GM12878 (cell line): ENCODE results near the gene TERB2.

Experiments
- CHD4 ChIP-seq: fragments of 200-600 bp; sonication (generic); IDR thresholded peaks from 2 replicates; pipeline ENCODE4 v1.6.1; 2016; ENCODE audit warnings: mild to moderate bottlenecking
- CTCF ChIP-seq, 3 experiments: IDR thresholded peaks in 2 of 3; conservative IDR thresholded peaks in 1 of 3; 2 replicates each; pipeline ENCODE4 v1.5.1; 2011; ENCODE audit warnings: low read depth in 3 of 3, low read length in 3 of 3, mild to moderate bottlenecking in 3 of 3, control low read depth in 2 of 3, moderate library complexity in 2 of 3, inconsistent platforms in 1 of 3, mixed read lengths in 1 of 3; ENCODE audit not compliant: control insufficient read depth in 2 of 3, insufficient read depth in 1 of 3; ENCODE audit errors: extremely low read depth in 1 of 3
- EP300 ChIP-seq, 2 experiments: fragments of 150-350 bp in 1 of 2; IDR thresholded peaks; 2 replicates each; pipeline ENCODE4 v1.6.1; 2011 to 2012; ENCODE audit warnings: low read depth in 2 of 2, low read length in 2 of 2, borderline replicate concordance in 1 of 2, improper control_type of control experiment in 1 of 2, inconsistent platforms in 1 of 2; ENCODE audit not compliant: control insufficient read depth in 1 of 2
- ESRRA ChIP-seq: IDR thresholded peaks from 2 replicates; pipeline ENCODE4 v1.6.1; 2012; ENCODE audit warnings: mild to moderate bottlenecking, low read length, improper control_type of control experiment
- NFYB ChIP-seq: IDR thresholded peaks from 2 replicates; pipeline ENCODE4 v1.6.1; 2011; ENCODE audit warnings: low read depth, mild to moderate bottlenecking, low read length, improper control_type of control experiment, moderate library complexity; ENCODE audit not compliant: insufficient read depth
- TAF1 ChIP-seq: IDR thresholded peaks from 2 replicates; pipeline ENCODE4 v1.6.1; 2011; ENCODE audit warnings: mild to moderate bottlenecking, low read depth, low read length, borderline replicate concordance
- USF2 ChIP-seq: IDR thresholded peaks from 2 replicates; pipeline ENCODE4 v1.6.1; 2011; ENCODE audit warnings: low read depth, low read length, improper control_type of control experiment, borderline replicate concordance

- TF ChIP-seq TAF1 (no peak), ESRRA (no peak), CTCF (IDR thresholded peaks at IDR 0.05 in 2 of 3, conservative IDR thresholded peaks at IDR 0.05 in 1 of 3; ENCODE audit: control insufficient read depth in 2 of 3, extremely low read depth in 1 of 3, insufficient read depth in 1 of 3, low read depth in 3 of 3, low read length in 3 of 3) (no peak), EP300 (IDR thresholded peaks at IDR 0.05; ENCODE audit: borderline replicate concordance in 1 of 2, control insufficient read depth in 1 of 2, low read depth in 2 of 2, low read length in 2 of 2) (no peak), CHD4 (no peak), USF2 (no peak), NFYB (no peak)
These were observed 45.4 kb upstream of the TERB2 start for GRCh38 chr15:44910981-44911625.
